Breast epithelium (tissue), 3 donors: ENCODE measurements around the gene SFMBT2.

Experiments used
- POLR2AphosphoS5 ChIP-seq, 3 donors: sonication (generic); formaldehyde crosslinking; IDR thresholded peaks; one replicate each; pipeline ENCODE4 v1.6.1; 2017; ENCODE audit warnings: antibody characterized with exemption in 3 of 3
- TF ChIP-seq, protein P1 (sequence below), 3 donors: fragments of 450-650 bp; IDR thresholded peaks; one replicate each; pipeline ENCODE4 v1.5.1; 2016 to 2017; ENCODE audit warnings: antibody characterized with exemption in 3 of 3, mild to moderate bottlenecking in 3 of 3, moderate library complexity in 3 of 3

DNA sequence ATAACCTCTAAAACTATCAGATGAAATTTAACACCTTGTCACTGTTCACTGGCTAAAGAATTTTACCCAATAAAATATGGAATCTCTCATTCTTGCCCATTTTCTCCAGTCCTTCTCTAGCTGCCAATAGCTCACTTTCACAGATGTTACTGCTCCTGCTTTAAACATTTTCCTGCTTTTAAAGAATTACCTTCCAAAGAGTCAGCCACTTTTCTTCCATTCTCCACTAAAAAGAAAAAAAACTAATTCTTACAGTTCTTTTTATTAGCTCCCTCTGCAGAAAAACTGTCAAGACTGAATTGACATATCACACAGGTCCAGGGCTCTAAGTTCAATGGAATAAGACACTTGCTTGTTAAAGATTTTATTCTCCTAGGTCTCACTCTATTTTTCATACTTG is 114.8 kb downstream of the SFMBT2 start:
- TF ChIP-seq POLR2AphosphoS5 (IDR thresholded peaks at IDR 0.05), result no peak
- TF ChIP-seq, protein P1, sequence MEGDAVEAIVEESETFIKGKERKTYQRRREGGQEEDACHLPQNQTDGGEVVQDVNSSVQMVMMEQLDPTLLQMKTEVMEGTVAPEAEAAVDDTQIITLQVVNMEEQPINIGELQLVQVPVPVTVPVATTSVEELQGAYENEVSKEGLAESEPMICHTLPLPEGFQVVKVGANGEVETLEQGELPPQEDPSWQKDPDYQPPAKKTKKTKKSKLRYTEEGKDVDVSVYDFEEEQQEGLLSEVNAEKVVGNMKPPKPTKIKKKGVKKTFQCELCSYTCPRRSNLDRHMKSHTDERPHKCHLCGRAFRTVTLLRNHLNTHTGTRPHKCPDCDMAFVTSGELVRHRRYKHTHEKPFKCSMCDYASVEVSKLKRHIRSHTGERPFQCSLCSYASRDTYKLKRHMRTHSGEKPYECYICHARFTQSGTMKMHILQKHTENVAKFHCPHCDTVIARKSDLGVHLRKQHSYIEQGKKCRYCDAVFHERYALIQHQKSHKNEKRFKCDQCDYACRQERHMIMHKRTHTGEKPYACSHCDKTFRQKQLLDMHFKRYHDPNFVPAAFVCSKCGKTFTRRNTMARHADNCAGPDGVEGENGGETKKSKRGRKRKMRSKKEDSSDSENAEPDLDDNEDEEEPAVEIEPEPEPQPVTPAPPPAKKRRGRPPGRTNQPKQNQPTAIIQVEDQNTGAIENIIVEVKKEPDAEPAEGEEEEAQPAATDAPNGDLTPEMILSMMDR (IDR thresholded peaks at IDR 0.05), result no peak
